Measurements from ENCODE around the gene RNF144A. TPM values are rescaled to one million over a fixed set of nuclear protein-coding genes. Genes with fewer than 3 reads are reported as not detected.
A peak's percentile ranks its signal among the peaks of the same experiment; 100 is the strongest.

RNF144A gene
- total RNA-seq, 1 donor from 2014 or later = 0.26 TPM

DNA sequence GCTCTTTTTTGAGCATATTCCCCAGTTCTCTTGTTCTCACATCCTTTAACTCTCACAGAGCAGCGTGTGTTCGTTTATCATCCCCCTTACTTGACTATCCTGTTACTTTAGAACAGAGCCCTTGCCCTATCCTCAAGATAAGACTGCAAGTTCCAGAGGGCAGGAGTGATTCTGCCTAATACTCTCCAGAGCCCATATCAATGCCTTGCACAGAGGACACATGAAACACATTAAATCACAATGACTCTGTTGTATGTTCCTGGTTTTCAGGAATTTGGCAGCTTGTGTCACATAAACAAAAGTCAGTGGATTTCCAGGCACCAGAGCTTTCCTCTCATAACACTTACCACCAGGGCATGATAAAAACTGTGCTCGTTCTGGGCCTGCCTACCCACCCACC lies 156.7 kb downstream of the RNF144A start:
- H3K4me3 ChIP-seq (ENCODE audit: low read depth, low read length) = no peak overlapping the region
- TF ChIP-seq, protein P1, sequence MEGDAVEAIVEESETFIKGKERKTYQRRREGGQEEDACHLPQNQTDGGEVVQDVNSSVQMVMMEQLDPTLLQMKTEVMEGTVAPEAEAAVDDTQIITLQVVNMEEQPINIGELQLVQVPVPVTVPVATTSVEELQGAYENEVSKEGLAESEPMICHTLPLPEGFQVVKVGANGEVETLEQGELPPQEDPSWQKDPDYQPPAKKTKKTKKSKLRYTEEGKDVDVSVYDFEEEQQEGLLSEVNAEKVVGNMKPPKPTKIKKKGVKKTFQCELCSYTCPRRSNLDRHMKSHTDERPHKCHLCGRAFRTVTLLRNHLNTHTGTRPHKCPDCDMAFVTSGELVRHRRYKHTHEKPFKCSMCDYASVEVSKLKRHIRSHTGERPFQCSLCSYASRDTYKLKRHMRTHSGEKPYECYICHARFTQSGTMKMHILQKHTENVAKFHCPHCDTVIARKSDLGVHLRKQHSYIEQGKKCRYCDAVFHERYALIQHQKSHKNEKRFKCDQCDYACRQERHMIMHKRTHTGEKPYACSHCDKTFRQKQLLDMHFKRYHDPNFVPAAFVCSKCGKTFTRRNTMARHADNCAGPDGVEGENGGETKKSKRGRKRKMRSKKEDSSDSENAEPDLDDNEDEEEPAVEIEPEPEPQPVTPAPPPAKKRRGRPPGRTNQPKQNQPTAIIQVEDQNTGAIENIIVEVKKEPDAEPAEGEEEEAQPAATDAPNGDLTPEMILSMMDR (IDR thresholded peaks at IDR 0.05; ENCODE audit: insufficient read depth, low read length, severe bottlenecking) = no peak
- FAIRE-seq (no peak), DNase-seq (ENCODE audit: low read depth) (no peak)
- no peaks in the 10 kb centered on the region for H3K36me3 ChIP-seq (ENCODE audit: control insufficient read depth, insufficient read depth, low read length)
- no peaks in the 10 kb centered on the region for H3K27me3 ChIP-seq (ENCODE audit: control insufficient read depth, insufficient read depth, low read length)

DNA sequence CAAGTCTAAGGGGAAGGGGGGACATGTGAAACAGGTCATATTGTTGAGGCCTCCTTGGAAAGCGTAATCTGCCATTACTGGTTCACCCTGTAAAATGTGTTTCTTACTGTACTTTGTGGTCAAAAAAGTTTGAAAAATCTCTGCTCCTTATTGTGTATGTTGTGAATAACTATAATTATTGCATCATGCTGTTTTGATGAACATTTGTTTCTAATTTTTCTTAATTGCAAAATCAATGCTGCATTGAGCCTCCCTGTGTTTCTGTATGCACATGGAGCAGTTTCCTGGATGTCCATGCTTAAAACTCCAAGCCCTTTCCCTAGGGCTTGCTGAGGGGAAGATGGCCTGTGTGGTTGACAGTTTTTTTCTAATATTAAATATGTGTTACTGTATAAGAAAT lies 158.6 kb downstream of the RNF144A start:
- TF ChIP-seq, protein P1 (IDR thresholded peaks at IDR 0.05; ENCODE audit: insufficient read depth, low read length, severe bottlenecking) = no peak
- DNase-seq (ENCODE audit: low read depth) (no peak), FAIRE-seq (no peak)
- no peaks in the 10 kb centered on the region for H3K27me3 ChIP-seq (ENCODE audit: control insufficient read depth, insufficient read depth, low read length)
- no peak overlapping the region for H3K4me3 ChIP-seq (ENCODE audit: low read depth, low read length)
- H3K36me3 ChIP-seq (ENCODE audit: control insufficient read depth, insufficient read depth, low read length) = no peaks in the 10 kb centered on the region

DNA sequence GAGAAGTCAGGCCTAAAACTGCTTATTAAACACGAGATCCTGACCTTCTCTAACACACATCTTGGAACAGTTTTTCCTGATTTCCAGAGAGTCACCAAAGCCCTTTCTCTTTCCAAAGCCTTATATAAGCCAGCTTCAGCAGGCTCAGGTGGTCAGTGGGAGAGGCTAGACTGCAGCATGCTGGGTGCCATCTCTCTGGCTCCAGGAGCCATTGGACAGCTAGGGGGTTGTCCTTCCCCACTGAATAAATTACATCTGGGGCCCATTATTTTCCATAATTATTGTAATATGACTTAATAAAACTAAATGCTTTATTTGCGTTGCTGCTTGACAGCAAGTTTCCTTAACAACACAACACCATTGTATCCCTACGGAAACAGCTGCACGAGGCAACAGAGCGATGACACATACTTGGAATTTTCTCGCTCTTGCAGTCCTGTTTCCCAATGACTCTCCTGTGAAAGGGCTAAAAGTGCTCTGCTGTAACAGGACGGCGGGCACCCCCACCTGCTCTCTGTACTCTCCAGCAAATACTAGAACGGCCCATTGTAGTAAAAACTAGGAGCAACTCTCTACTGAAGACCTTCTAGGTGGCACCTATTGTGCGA lies 160.6 kb downstream of the RNF144A start:
- Histone ChIP-seq H3K27me3 (ENCODE audit: control insufficient read depth, insufficient read depth, low read length) (no peaks in the 10 kb centered on the region), H3K36me3 (ENCODE audit: control insufficient read depth, insufficient read depth, low read length) (no peaks in the 10 kb centered on the region), H3K4me3 (ENCODE audit: low read depth, low read length) (no peak overlapping the region)
- TF ChIP-seq, protein P1 (IDR thresholded peaks at IDR 0.05; ENCODE audit: insufficient read depth, low read length, severe bottlenecking) = no peak
- FAIRE-seq (no peak), DNase-seq (ENCODE audit: low read depth) (no peak)

DNA sequence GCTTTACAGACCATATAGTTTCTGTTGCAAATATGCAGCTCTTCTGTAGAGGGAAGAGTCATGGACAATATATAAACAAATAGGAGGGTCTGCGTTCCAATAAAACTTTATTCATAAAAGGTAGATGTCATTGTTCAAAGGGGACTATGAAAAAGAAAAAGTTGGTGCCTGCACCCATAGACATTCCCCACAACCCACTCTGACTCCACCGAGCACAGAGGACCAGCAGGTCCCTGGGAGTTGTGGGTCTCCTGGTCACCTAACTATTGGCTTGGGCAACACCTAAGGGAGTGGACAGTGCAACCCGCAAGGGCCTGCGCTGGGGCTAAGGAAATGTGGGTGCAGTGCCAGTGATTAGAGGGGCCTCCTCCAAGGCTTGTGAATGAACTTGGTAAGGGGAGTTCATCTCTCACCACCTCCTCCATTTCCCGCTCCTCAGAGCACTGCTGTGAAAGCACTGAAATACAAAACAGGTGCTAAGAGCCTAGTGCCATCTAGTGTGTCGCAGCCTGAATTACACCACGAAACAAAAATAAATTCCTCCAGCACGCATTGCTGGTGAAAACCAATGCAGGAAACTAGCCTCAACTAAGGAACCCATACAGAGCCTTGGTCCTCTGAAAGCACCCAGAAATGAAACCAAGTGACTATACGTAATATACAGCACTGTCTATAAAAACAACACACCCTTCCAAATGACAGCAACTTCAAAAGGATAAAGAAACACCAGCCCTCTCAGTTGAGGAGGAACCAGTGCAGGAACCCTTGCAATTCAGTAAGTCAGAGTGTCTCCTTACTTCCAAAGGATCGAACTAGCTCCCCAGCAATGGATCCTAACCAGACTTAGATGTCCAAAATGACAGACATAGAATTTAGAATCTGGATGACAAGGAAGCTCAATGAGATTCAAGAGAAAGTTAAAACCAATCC lies 166.6 kb downstream of the RNF144A start:
- FAIRE-seq (no peak), DNase-seq (ENCODE audit: low read depth) (peak; percentile 12)
- no peak overlapping the region for H3K4me3 ChIP-seq (ENCODE audit: low read depth, low read length)
- H3K36me3 ChIP-seq (ENCODE audit: control insufficient read depth, insufficient read depth, low read length) = no peaks in the 10 kb centered on the region
- no peaks in the 10 kb centered on the region for H3K27me3 ChIP-seq (ENCODE audit: control insufficient read depth, insufficient read depth, low read length)
- TF ChIP-seq, protein P1 (IDR thresholded peaks at IDR 0.05; ENCODE audit: insufficient read depth, low read length, severe bottlenecking) = peak; percentile 49

DNA sequence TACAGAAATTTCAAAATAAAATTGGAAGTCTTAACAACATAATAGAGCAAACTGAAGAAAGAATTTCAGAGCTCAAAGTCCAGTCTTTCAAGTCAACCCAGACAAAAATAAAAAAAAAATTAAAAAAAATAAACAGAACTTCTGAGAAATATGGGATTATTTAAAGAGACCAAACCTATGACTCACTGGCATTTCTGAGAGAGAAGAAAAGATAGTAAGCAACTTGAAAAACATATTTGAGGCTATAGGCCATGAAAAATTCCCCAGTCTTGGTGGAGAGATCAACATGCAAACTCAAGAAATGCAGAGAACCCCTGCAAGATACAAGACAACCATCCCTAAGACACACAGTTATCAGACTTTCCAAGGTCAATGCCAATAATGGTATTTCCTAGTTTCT lies 167.4 kb downstream of the RNF144A start:
- FAIRE-seq (no peak), DNase-seq (ENCODE audit: low read depth) (no peak)
- no peak overlapping the region for H3K4me3 ChIP-seq (ENCODE audit: low read depth, low read length)
- TF ChIP-seq, protein P1 (IDR thresholded peaks at IDR 0.05; ENCODE audit: insufficient read depth, low read length, severe bottlenecking) = no peak
- H3K27me3 ChIP-seq (ENCODE audit: control insufficient read depth, insufficient read depth, low read length) = no peaks in the 10 kb centered on the region
- no peaks in the 10 kb centered on the region for H3K36me3 ChIP-seq (ENCODE audit: control insufficient read depth, insufficient read depth, low read length)
